ENCODE measurements around the gene SHOC2. TPM values are rescaled to one million over a fixed set of nuclear protein-coding genes. Genes with fewer than 3 reads are reported as not detected.

The SHOC2 gene
- total RNA-seq (ENCODE audit: low replicate concordance): 38.7 and 44.3 TPM in 2 replicates
- long read RNA-seq, transcript SHOC2-202 (9 exons, 3,943 nt): major isoform, 7 of 34 reads
- long read RNA-seq, partial matches to known transcripts: 13 of 34 reads
- long read RNA-seq, other reads (novel, unspliced or antisense): 14 of 34 reads

GRCh38 chr10:110919349-110919931 is at the start of gene SHOC2:
SHOC2 (plus strand) TSS chr10:110919604; CDS start chr10:110964359, 44,755 bp downstream.
- Mint-ChIP-seq H3K4me1 (ENCODE audit: unreplicated experiment) (peaks cover 27% of the 10 kb centered on the region), H3K4me3 (peak within 1 kb of the TSS; percentile 99)

DNA sequence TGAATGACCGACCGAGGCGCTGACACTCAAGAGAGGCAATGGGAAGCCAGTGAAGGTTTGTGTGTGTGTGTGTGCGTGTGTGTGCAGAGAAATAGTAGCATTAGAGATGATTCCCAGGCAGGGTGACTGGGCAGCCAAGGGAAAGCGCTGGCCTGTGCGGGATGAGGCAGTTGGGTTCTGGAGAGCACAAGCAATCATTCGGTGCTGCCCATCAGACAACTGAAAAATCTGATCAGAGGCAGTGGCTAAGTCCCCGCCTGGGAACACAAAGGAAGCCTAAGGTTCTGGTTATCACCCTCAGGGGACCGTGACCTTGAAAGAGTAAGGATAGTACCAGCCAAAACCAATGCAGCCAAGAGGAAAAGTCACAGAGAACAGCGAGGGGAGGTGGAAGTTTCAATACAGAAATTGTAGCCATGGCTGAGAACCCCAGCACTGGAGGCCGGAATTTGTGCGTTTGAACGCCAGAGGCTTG is 48.5 kb upstream of the SHOC2 start:
- DNase-seq (ENCODE audit: extremely low spot score, unreplicated experiment): no peak
- peaks cover 38% of the 10 kb centered on the region for H3K4me1 Mint-ChIP-seq (ENCODE audit: unreplicated experiment)
- H3K36me3 Mint-ChIP-seq: no peaks in the 10 kb centered on the region
- peak overlapping the region; percentile 98 for H3K4me3 Mint-ChIP-seq
- H3K9me3 Mint-ChIP-seq: no peaks in the 10 kb centered on the region
- peak overlapping the region; percentile 98 for H3K27ac Mint-ChIP-seq
- H3K27me3 Mint-ChIP-seq: no peaks in the 10 kb centered on the region
- TF ChIP-seq CTCF (conservative IDR thresholded peaks at IDR 0.05): no peak

More at GRCh38 chr10:110919349-110919931, at the start of gene SHOC2:
- peak within 1 kb of the TSS; percentile 99 for H3K27ac Mint-ChIP-seq
- TF ChIP-seq CTCF (conservative IDR thresholded peaks at IDR 0.05): no peak
- H3K9me3 Mint-ChIP-seq: no peaks in the 10 kb centered on the region
- H3K36me3 Mint-ChIP-seq: no peaks in the 10 kb centered on the region
- H3K27me3 Mint-ChIP-seq: no peaks in the 10 kb centered on the region
- peak; percentile 97 for DNase-seq (ENCODE audit: extremely low spot score, unreplicated experiment)

- peak within 1 kb of the TSS; percentile 98 for H3K4me3 Mint-ChIP-seq
- no peak for TF ChIP-seq CTCF (conservative IDR thresholded peaks at IDR 0.05)
- peaks cover 36% of the 10 kb centered on the region for H3K4me1 Mint-ChIP-seq (ENCODE audit: unreplicated experiment)
- H3K36me3 Mint-ChIP-seq: no peaks in the 10 kb centered on the region
- no peaks in the 10 kb centered on the region for H3K27me3 Mint-ChIP-seq
- peak within 1 kb of the TSS; percentile 98 for H3K27ac Mint-ChIP-seq
- DNase-seq (ENCODE audit: extremely low spot score, unreplicated experiment): peak; percentile 100
- no peaks in the 10 kb centered on the region for H3K9me3 Mint-ChIP-seq
Observed at GRCh38 chr10:110871298-110872084, 47.9 kb upstream of the SHOC2 start, which contains the start of gene PDCD4. PDCD4 (plus strand) TSS chr10:110871928; CDS start chr10:110876028, 4,100 bp downstream.

DNA sequence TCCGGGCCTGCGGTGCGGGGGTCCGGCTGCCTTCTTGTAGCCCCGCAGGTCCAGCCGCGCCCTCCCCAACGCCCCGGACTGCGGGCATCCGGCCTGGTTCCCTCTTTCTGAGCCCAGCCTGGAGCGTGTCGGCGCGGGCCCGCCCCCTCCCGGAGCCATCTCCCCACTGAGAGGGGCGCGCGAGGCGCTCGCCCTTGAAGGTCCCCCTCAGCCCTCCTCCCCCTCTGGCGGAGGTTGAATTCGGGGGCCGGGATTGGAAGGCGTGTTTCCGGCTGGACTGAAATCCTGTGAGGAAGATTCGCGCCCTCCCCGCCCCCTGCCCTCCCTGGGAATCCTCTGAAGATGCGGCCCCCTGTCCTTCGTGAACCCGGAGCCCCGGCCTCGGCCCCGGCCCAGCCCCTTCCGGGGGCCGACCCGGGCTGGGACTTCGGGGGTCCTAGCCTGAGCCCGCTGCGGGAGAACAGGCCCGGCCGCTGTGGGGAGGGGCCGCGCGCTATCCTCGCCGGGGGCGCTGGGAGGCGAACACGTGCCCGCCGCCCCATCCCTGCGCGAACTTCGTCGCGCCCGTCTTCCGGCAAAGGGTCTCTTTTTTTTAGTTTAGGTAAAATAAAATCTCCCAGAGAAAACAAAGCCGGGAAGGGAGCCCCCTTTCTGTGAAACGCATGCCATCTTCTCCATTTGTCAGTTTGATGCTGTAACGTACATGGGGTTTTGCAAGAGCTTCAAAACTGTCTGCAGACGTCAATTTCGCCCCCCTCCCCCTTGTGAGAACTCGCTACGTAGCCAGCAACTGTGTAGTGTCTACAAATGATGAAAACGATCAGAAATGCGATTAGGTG is 47.0 kb upstream of the SHOC2 start:
- no peaks in the 10 kb centered on the region for H3K9me3 Mint-ChIP-seq
- no peaks in the 10 kb centered on the region for H3K27me3 Mint-ChIP-seq
- TF ChIP-seq CTCF (conservative IDR thresholded peaks at IDR 0.05): peak; percentile 32
- peak overlapping the region; percentile 96 for H3K4me3 Mint-ChIP-seq
- peaks cover 35% of the 10 kb centered on the region for H3K4me1 Mint-ChIP-seq (ENCODE audit: unreplicated experiment)
- peak; percentile 88 for DNase-seq (ENCODE audit: extremely low spot score, unreplicated experiment)
- peak overlapping the region; percentile 98 for H3K27ac Mint-ChIP-seq
- peaks cover 4% of the 10 kb centered on the region for H3K36me3 Mint-ChIP-seq
